WTC11 (cell line): ENCODE results near the gene ERC1. TPM values are rescaled to one million over a fixed set of nuclear protein-coding genes. Genes with fewer than 3 reads are reported as not detected.
A peak's percentile ranks its signal among the peaks of the same experiment; 100 is the strongest.

Source experiments
- ATAC-seq: fragments of 200-7000 bp; cut with Tn5 transposase; 2 replicates; pipeline ENCODE4 v1.10.0; 2021; ENCODE audit warnings: mild to moderate bottlenecking, moderate library complexity
- CTCF ChIA-PET: fragments of 300-600 bp; sonication (Branson Sonifier 250); formaldehyde crosslinking; loops from one replicate; lab custom pipeline; 2021; ENCODE audit warnings: antibody characterized with exemption; lab: Charles Lee
- POLR2A ChIA-PET: fragments of 350-600 bp; sonication (Branson Sonifier 250); formaldehyde crosslinking; loops from one replicate; lab custom pipeline; 2021; ENCODE audit warnings: antibody characterized with exemption; lab: Charles Lee
- DNase-seq: peaks from one replicate; pipeline ENCODE4 v3.0.0; 2021; ENCODE audit warnings: low spot score
- H3K27ac Mint-ChIP-seq: 2 replicates; pipeline ENCODE4 v1.8.0; 2021; ENCODE audit warnings: mixed read lengths
- H3K27me3 Mint-ChIP-seq: 2 replicates; pipeline ENCODE4 v1.8.0; 2021; ENCODE audit warnings: low read depth, mild to moderate bottlenecking, moderate library complexity, mixed read lengths
- H3K36me3 Mint-ChIP-seq: 2 replicates; pipeline ENCODE4 v1.8.0; 2021; ENCODE audit warnings: mixed read lengths
- H3K4me1 Mint-ChIP-seq: 2 replicates; pipeline ENCODE4 v1.8.0; 2022; ENCODE audit warnings: mixed read lengths
- H3K4me3 Mint-ChIP-seq: 2 replicates; pipeline ENCODE4 v1.8.0; 2021; ENCODE audit warnings: mild to moderate bottlenecking, moderate library complexity, mixed read lengths
- H3K9me3 Mint-ChIP-seq: 2 replicates; pipeline ENCODE4 v1.8.0; 2021; ENCODE audit warnings: mixed read lengths
- EMX1 ChIP-seq: fragments of 250-450 bp; sonication (Bioruptor Pico); IDR thresholded peaks from 2 replicates; pipeline ENCODE4 v1.8.0; 2021; ENCODE audit warnings: mild to moderate bottlenecking
- ETV6 ChIP-seq: sonication (generic); formaldehyde crosslinking; IDR thresholded peaks from 2 replicates; pipeline ENCODE4 v1.8.1; 2022; ENCODE audit warnings: mild to moderate bottlenecking, missing genetic modification reagents
- FOXK1 ChIP-seq: sonication (generic); formaldehyde crosslinking; IDR thresholded peaks from 2 replicates; pipeline ENCODE4 v1.8.0; 2022; ENCODE audit warnings: mild to moderate bottlenecking, moderate library complexity, missing genetic modification reagents
- KAT7 ChIP-seq: sonication (generic); formaldehyde crosslinking; IDR thresholded peaks from 2 replicates; pipeline ENCODE4 v1.8.1; 2023; ENCODE audit warnings: missing genetic modification reagents, mild to moderate bottlenecking, borderline replicate concordance
- MXD4 ChIP-seq: fragments of 250-450 bp; sonication (Bioruptor Pico); IDR thresholded peaks from 2 replicates; pipeline ENCODE4 v1.8.0; 2021; ENCODE audit warnings: mild to moderate bottlenecking, moderate library complexity, borderline replicate concordance
- NFYB ChIP-seq: sonication (generic); formaldehyde crosslinking; conservative IDR thresholded peaks from 2 replicates; pipeline ENCODE4 v1.8.0; 2022; ENCODE audit warnings: low read depth, missing genetic modification reagents
- NR2C2 ChIP-seq: sonication (generic); formaldehyde crosslinking; IDR thresholded peaks from 2 replicates; pipeline ENCODE4 v1.8.0; 2022; ENCODE audit warnings: mild to moderate bottlenecking, missing genetic modification reagents
- NR3C1 ChIP-seq: sonication (generic); formaldehyde crosslinking; conservative IDR thresholded peaks from 2 replicates; pipeline ENCODE4 v1.8.1; 2023; ENCODE audit warnings: low read depth, mild to moderate bottlenecking, missing genetic modification reagents
- TEAD4 ChIP-seq: sonication (generic); formaldehyde crosslinking; IDR thresholded peaks from 2 replicates; pipeline ENCODE4 v1.8.0; 2022; ENCODE audit warnings: mild to moderate bottlenecking, missing genetic modification reagents
- ZNF263 ChIP-seq: sonication (generic); formaldehyde crosslinking; IDR thresholded peaks from 2 replicates; pipeline ENCODE4 v1.8.1; 2022; ENCODE audit warnings: low read depth, mild to moderate bottlenecking, moderate library complexity, missing genetic modification reagents
- total RNA-seq: library from RNA; stranded (reverse); gene quantifications from 3 replicates; pipeline ENCODE4 v1.2.3, GENCODE V29; 2021
- TF ChIP-seq, protein P1 (sequence below): sonication (generic); formaldehyde crosslinking; IDR thresholded peaks from 2 replicates; pipeline ENCODE4 v1.8.1; 2023; ENCODE audit warnings: mild to moderate bottlenecking, moderate library complexity, missing genetic modification reagents
- TF ChIP-seq, protein P2 (sequence below): sonication (generic); formaldehyde crosslinking; IDR thresholded peaks from 2 replicates; pipeline ENCODE4 v1.8.1; 2022; ENCODE audit warnings: mild to moderate bottlenecking, missing genetic modification reagents, moderate library complexity, borderline replicate concordance
- TF ChIP-seq, protein P3 (sequence below): sonication (generic); formaldehyde crosslinking; IDR thresholded peaks from 2 replicates; pipeline ENCODE4 v1.8.0; 2022; ENCODE audit warnings: mild to moderate bottlenecking, missing genetic modification reagents
- TF ChIP-seq, protein P4 (sequence below): fragments of 200-600 bp; IDR thresholded peaks from 2 replicates; pipeline ENCODE4 v1.8.0; 2022; ENCODE audit warnings: antibody characterized with exemption
- TF ChIP-seq, protein P5 (sequence below): sonication (generic); formaldehyde crosslinking; conservative IDR thresholded peaks from 2 replicates; pipeline ENCODE4 v1.8.1; 2023; ENCODE audit warnings: mild to moderate bottlenecking, low read depth, missing genetic modification reagents, moderate library complexity
- TF ChIP-seq, protein P6 (sequence below): sonication (generic); formaldehyde crosslinking; IDR thresholded peaks from 2 replicates; pipeline ENCODE4 v1.8.1; 2022; ENCODE audit warnings: low read depth, missing genetic modification reagents, borderline replicate concordance
- TF ChIP-seq, protein P7 (sequence below): fragments of 250-450 bp; sonication (Bioruptor Pico); IDR thresholded peaks from 2 replicates; pipeline ENCODE4 v1.9.0; 2021; ENCODE audit warnings: mild to moderate bottlenecking, borderline replicate concordance
- TF ChIP-seq, protein P8 (sequence below): sonication (generic); formaldehyde crosslinking; IDR thresholded peaks from 2 replicates; pipeline ENCODE4 v1.8.1; 2023; ENCODE audit warnings: mild to moderate bottlenecking, missing genetic modification reagents, moderate library complexity

Gene ERC1
- total RNA-seq, 1 experiment from 2014 or later: 47.5 TPM

DNA sequence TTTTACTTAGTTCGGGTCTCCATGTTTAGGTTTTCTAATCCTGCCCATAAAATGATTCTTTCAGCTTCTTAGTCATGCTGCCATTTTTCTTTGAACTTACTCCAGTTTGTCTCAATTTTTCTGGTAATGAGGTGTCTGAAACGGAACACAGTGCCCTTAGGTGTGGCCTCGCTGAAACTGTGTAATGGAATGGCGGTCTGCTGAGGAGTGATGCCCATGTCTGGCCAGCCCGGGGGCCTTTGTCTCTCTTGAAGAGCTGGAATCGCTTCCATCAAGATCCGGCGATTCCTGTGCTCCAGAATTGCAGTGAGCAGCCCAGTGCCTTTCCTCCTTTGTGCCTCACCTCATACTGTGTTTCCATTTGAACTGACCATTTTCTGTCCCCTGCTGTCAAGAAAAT, 490.9 kb downstream of the ERC1 start (continued):
- TF ChIP-seq FOXK1 (CRISPR knock-in tag): no peak
- TF ChIP-seq, protein P1, sequence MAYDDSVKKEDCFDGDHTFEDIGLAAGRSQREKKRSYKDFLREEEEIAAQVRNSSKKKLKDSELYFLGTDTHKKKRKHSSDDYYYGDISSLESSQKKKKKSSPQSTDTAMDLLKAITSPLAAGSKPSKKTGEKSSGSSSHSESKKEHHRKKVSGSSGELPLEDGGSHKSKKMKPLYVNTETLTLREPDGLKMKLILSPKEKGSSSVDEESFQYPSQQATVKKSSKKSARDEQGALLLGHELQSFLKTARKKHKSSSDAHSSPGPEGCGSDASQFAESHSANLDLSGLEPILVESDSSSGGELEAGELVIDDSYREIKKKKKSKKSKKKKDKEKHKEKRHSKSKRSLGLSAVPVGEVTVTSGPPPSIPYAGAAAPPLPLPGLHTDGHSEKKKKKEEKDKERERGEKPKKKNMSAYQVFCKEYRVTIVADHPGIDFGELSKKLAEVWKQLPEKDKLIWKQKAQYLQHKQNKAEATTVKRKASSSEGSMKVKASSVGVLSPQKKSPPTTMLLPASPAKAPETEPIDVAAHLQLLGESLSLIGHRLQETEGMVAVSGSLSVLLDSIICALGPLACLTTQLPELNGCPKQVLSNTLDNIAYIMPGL (CRISPR knock-in tag): no peak

DNA sequence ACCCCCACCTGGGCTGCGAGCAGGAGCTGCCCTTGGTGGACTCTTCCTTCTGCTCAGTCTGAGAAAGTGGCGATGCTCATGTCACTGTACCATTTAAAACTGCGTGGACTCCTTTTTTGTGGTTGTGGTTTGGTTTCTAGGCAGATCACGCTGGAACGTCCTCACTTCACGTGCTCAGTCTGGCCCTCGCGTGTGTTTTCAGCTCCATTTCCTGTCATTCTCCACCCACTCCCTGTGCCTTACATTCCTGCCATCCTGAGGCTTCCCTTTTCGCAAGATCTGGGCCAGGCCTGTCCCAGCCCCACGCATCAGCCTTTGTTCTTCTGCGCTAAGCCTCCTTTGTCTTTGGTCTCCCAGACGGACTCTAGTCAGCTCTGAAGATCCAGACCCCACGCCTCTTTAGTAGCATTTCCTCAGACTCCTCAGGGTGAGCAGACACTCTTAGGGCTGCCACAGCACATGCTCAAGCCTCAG, 497.9 kb downstream of the ERC1 start:
- Mint-ChIP-seq H3K27ac (peak overlapping the region; percentile 59), H3K36me3 (peaks cover 15% of the 10 kb centered on the region; the same call in 1 of the 2 replicates), H3K4me3 (no peak overlapping the region), H3K4me1 (peaks cover 13% of the 10 kb centered on the region), H3K27me3 (no peaks in the 10 kb centered on the region), H3K9me3 (no peaks in the 10 kb centered on the region)
- TF ChIP-seq, protein P2, sequence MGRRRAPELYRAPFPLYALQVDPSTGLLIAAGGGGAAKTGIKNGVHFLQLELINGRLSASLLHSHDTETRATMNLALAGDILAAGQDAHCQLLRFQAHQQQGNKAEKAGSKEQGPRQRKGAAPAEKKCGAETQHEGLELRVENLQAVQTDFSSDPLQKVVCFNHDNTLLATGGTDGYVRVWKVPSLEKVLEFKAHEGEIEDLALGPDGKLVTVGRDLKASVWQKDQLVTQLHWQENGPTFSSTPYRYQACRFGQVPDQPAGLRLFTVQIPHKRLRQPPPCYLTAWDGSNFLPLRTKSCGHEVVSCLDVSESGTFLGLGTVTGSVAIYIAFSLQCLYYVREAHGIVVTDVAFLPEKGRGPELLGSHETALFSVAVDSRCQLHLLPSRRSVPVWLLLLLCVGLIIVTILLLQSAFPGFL: no peak
- TF ChIP-seq, protein P3, sequence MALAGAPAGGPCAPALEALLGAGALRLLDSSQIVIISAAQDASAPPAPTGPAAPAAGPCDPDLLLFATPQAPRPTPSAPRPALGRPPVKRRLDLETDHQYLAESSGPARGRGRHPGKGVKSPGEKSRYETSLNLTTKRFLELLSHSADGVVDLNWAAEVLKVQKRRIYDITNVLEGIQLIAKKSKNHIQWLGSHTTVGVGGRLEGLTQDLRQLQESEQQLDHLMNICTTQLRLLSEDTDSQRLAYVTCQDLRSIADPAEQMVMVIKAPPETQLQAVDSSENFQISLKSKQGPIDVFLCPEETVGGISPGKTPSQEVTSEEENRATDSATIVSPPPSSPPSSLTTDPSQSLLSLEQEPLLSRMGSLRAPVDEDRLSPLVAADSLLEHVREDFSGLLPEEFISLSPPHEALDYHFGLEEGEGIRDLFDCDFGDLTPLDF (CRISPR knock-in tag): no peak
- TF ChIP-seq NR3C1 (CRISPR knock-in tag) (no peak), NFYB (CRISPR knock-in tag) (no peak), MXD4 (CRISPR knock-in tag) (no peak), NR2C2 (no peak), KAT7 (CRISPR knock-in tag) (no peak), ZNF263 (CRISPR knock-in tag) (no peak), EMX1 (CRISPR knock-in tag) (no peak), ETV6 (no peak), TEAD4 (CRISPR knock-in tag) (no peak)
- TF ChIP-seq, protein P4, sequence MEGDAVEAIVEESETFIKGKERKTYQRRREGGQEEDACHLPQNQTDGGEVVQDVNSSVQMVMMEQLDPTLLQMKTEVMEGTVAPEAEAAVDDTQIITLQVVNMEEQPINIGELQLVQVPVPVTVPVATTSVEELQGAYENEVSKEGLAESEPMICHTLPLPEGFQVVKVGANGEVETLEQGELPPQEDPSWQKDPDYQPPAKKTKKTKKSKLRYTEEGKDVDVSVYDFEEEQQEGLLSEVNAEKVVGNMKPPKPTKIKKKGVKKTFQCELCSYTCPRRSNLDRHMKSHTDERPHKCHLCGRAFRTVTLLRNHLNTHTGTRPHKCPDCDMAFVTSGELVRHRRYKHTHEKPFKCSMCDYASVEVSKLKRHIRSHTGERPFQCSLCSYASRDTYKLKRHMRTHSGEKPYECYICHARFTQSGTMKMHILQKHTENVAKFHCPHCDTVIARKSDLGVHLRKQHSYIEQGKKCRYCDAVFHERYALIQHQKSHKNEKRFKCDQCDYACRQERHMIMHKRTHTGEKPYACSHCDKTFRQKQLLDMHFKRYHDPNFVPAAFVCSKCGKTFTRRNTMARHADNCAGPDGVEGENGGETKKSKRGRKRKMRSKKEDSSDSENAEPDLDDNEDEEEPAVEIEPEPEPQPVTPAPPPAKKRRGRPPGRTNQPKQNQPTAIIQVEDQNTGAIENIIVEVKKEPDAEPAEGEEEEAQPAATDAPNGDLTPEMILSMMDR: no peak
- TF ChIP-seq, protein P5, sequence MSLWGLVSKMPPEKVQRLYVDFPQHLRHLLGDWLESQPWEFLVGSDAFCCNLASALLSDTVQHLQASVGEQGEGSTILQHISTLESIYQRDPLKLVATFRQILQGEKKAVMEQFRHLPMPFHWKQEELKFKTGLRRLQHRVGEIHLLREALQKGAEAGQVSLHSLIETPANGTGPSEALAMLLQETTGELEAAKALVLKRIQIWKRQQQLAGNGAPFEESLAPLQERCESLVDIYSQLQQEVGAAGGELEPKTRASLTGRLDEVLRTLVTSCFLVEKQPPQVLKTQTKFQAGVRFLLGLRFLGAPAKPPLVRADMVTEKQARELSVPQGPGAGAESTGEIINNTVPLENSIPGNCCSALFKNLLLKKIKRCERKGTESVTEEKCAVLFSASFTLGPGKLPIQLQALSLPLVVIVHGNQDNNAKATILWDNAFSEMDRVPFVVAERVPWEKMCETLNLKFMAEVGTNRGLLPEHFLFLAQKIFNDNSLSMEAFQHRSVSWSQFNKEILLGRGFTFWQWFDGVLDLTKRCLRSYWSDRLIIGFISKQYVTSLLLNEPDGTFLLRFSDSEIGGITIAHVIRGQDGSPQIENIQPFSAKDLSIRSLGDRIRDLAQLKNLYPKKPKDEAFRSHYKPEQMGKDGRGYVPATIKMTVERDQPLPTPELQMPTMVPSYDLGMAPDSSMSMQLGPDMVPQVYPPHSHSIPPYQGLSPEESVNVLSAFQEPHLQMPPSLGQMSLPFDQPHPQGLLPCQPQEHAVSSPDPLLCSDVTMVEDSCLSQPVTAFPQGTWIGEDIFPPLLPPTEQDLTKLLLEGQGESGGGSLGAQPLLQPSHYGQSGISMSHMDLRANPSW (CRISPR knock-in tag): no peak
- TF ChIP-seq, protein P6, sequence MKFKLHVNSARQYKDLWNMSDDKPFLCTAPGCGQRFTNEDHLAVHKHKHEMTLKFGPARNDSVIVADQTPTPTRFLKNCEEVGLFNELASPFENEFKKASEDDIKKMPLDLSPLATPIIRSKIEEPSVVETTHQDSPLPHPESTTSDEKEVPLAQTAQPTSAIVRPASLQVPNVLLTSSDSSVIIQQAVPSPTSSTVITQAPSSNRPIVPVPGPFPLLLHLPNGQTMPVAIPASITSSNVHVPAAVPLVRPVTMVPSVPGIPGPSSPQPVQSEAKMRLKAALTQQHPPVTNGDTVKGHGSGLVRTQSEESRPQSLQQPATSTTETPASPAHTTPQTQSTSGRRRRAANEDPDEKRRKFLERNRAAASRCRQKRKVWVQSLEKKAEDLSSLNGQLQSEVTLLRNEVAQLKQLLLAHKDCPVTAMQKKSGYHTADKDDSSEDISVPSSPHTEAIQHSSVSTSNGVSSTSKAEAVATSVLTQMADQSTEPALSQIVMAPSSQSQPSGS (CRISPR knock-in tag): no peak
- TF ChIP-seq, protein P7, sequence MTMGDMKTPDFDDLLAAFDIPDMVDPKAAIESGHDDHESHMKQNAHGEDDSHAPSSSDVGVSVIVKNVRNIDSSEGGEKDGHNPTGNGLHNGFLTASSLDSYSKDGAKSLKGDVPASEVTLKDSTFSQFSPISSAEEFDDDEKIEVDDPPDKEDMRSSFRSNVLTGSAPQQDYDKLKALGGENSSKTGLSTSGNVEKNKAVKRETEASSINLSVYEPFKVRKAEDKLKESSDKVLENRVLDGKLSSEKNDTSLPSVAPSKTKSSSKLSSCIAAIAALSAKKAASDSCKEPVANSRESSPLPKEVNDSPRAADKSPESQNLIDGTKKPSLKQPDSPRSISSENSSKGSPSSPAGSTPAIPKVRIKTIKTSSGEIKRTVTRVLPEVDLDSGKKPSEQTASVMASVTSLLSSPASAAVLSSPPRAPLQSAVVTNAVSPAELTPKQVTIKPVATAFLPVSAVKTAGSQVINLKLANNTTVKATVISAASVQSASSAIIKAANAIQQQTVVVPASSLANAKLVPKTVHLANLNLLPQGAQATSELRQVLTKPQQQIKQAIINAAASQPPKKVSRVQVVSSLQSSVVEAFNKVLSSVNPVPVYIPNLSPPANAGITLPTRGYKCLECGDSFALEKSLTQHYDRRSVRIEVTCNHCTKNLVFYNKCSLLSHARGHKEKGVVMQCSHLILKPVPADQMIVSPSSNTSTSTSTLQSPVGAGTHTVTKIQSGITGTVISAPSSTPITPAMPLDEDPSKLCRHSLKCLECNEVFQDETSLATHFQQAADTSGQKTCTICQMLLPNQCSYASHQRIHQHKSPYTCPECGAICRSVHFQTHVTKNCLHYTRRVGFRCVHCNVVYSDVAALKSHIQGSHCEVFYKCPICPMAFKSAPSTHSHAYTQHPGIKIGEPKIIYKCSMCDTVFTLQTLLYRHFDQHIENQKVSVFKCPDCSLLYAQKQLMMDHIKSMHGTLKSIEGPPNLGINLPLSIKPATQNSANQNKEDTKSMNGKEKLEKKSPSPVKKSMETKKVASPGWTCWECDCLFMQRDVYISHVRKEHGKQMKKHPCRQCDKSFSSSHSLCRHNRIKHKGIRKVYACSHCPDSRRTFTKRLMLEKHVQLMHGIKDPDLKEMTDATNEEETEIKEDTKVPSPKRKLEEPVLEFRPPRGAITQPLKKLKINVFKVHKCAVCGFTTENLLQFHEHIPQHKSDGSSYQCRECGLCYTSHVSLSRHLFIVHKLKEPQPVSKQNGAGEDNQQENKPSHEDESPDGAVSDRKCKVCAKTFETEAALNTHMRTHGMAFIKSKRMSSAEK (CRISPR knock-in tag): no peak
- TF ChIP-seq, protein P8, sequence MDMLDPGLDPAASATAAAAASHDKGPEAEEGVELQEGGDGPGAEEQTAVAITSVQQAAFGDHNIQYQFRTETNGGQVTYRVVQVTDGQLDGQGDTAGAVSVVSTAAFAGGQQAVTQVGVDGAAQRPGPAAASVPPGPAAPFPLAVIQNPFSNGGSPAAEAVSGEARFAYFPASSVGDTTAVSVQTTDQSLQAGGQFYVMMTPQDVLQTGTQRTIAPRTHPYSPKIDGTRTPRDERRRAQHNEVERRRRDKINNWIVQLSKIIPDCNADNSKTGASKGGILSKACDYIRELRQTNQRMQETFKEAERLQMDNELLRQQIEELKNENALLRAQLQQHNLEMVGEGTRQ: no peak
- POLR2A ChIA-PET: no interaction called here
- CTCF ChIA-PET: interaction anchor here (1.3 to 2.7 kb wide), 2 partner anchors 28 to 371 kb away, joined by 5 to 7 read pairs; no protein-coding TSS in a partner anchor
- DNase-seq (no peak), ATAC-seq (peak; percentile 60)
